ENCODE results near the gene GRIN3A.
"Not testable (repeated sequence)": the region's sequence is repeated elsewhere in the genome, so short reads cannot be mapped to it uniquely, and the experiment has no call there.

Gene GRIN3A

GRCh38 chr9:101635473-101635872, 103.0 kb downstream of the GRIN3A start:
- DNase-seq (ENCODE audit: extremely low read depth in 1 of 2, low read depth in 1 of 2) = no peak

DNA sequence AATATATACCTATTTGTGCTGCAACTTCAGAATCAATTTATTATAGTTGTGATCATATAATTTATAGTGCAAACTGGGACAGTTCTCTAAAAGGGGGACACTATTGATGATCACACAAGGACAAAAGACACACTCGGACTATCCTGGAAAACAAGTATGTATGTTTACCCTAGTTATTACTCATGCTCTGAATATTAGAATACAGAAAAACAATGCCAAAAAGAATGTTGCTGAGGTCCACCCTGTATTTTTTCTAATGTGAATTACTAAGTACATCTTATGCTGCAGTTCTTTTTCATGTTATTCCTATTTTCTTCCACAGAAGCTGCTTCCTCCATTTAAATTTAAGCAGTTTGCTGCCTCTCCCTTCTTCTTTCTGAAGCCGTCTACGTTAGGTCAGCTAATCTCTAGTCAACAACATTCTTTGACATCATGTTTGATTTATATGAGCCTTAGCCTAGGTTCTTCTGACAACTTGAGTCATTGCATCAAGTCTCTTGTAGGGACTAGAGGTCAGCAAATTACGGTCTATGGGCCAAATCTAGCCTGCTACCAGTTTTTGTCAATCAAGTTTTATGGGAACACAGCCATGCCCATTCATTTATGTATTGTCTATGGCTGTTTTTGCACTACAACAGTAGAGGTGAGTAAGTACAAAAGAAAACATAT, 103.6 kb downstream of the GRIN3A start:
- DNase-seq (ENCODE audit: extremely low read depth in 1 of 2, low read depth in 1 of 2) = no peak

DNA sequence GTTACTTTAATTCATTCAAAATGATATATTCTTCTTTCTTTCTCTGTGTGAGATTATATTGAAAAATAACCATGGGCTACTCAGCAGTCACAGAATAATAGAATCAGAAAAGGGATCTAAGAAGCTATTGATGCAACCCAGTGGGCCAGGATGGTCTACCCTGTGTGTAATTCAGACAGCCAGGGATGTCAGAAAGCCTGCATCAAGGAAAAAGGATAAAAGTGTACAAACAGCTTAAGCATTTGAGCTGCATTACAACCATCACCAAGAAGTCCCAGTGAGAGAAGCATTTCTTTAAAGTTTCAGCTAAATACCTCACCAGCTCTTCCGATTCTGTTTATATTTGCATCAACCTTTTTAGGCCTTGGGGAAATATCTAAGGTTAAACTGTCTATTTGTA, 105.8 kb downstream of the GRIN3A start:
- no peak for DNase-seq (ENCODE audit: extremely low read depth in 1 of 2, low read depth in 1 of 2)

GRCh38 chr9:101631892-101632291, 106.6 kb downstream of the GRIN3A start:
- DNase-seq (ENCODE audit: extremely low read depth in 1 of 2, low read depth in 1 of 2) = no peak

DNA sequence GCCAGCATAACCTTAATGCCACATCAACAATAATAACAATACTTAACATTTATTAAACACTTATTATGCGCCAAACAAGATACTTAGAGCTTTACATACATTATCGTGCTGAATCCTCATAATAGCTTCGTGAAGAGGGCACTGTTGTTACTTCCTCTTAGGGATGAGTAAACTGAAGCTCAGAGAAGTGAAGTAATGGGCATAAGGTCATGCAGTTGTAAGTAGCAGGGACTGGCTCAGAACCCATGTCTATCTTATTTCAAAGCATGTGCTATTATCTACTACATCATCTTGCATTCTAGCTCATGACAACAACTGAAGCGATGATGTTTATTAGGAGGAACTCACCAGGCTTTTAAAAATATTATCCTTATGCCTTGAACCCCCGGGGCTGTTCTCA, 108.8 kb downstream of the GRIN3A start:
- no peak for DNase-seq (ENCODE audit: extremely low read depth in 1 of 2, low read depth in 1 of 2)

GRCh38 chr9:101628173-101628572, 110.3 kb downstream of the GRIN3A start:
- no peak for DNase-seq (ENCODE audit: extremely low read depth in 1 of 2, low read depth in 1 of 2)

GRCh38 chr9:101626295-101626694, 112.2 kb downstream of the GRIN3A start:
- DNase-seq (ENCODE audit: extremely low read depth in 1 of 2, low read depth in 1 of 2) = no peak

DNA sequence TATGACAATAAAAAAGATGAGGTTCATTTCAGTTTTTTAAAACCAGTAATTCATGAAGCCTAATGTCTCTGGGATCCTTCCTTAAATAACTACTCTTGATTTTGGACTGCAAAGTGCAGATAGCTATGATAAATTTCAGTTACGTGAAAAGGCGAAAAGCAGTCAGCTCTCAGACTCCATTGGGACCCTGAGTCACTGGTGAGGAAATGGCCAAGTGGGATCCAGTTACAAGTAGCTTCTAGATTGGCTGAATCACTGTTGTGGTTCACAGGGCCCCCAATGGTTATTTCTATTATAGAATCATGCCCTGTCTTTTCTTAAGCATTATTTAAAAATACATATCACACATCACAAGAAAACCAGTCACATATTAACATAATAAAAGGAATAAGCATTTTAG, 112.6 kb downstream of the GRIN3A start:
- DNase-seq (ENCODE audit: extremely low read depth in 1 of 2, low read depth in 1 of 2) = no peak

GRCh38 chr9:101620452-101620851, 118.0 kb downstream of the GRIN3A start:
- DNase-seq (ENCODE audit: extremely low read depth in 1 of 2, low read depth in 1 of 2) = no peak

DNA sequence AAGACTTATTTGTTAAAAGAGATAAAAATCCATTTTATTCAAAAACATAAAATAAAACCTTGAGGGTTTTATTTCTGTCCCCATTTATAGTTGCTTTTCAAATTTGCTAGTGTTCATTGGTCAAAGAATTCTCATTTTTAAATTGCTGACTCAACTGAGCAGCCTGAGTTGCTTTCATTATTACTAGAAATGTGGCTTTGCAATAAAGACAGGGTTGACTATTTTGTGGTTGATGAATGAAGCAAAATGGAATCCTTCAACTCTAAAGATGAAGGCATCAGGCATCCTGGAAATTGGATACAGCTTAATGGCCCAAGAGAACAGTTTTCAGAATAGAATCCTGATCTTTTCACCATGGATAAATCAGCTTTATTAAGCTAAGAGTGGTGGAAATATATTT, 119.7 kb downstream of the GRIN3A start:
- DNase-seq (ENCODE audit: extremely low read depth in 1 of 2, low read depth in 1 of 2) = no peak

GRCh38 chr9:101605547-101605946, 132.9 kb downstream of the GRIN3A start:
- DNase-seq (ENCODE audit: extremely low read depth in 1 of 2, low read depth in 1 of 2) = no peak

DNA sequence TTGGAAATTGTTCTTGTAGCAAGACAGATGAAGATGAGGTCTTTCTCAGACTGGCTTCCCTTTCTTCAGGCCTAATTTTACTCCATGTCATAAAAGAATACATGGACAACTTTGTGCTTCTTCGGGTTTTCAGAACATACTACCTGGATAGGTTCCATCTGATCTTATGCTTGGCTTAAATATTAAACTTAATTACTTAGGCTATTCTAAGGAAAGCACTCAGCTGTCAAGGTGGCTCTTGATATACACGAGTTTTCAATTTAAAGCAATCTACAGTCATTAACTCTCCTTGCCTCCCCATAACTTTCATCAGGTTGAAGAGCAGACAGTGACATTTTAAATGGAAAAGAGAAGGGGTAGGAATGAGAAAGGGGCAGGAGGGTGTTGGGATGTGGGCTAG, 134.2 kb downstream of the GRIN3A start:
- no peak for DNase-seq (ENCODE audit: extremely low read depth in 1 of 2, low read depth in 1 of 2)

GRCh38 chr9:101601904-101602765, 136.3 kb downstream of the GRIN3A start:
- no peak for DNase-seq (ENCODE audit: extremely low read depth in 1 of 2, low read depth in 1 of 2)

DNA sequence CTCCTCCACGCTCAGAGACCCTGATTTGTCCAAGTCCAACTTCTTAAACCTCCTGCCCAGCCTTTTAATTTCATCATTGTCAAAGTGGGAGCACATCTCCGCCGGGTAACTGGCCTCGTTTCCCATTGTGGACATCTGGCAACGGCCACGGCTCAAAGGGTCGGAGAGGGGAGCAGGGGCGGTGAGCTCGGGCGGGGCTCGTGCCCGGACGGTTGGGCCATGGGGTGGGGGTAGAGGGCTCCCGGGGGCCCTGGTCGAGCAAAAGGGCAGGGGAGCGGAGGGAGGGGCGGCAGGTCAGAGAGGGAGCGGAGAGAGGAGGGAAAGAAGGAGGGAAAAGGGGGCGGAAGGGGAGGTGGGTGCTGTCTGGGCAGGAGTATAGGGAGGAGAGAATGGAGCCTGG, 143.7 kb downstream of the GRIN3A start, which contains the start of gene PPP3R2:
PPP3R2 (minus strand) TSS at position 174 of the 400 bp plus-strand sequence; CDS start at position 126, 48 bp downstream.
- no peak for DNase-seq (ENCODE audit: extremely low read depth in 1 of 2, low read depth in 1 of 2)

- DNase-seq (ENCODE audit: extremely low read depth in 1 of 2, low read depth in 1 of 2) = no peak
These were observed 145.1 kb downstream of the GRIN3A start for GRCh38 chr9:101593345-101593744.

- DNase-seq (ENCODE audit: extremely low read depth in 1 of 2, low read depth in 1 of 2) = no peak
These were observed 145.7 kb downstream of the GRIN3A start for GRCh38 chr9:101592788-101593187.

- DNase-seq (ENCODE audit: extremely low read depth in 1 of 2, low read depth in 1 of 2) = no peak
These were observed 146.5 kb downstream of the GRIN3A start for GRCh38 chr9:101591787-101592446.

DNA sequence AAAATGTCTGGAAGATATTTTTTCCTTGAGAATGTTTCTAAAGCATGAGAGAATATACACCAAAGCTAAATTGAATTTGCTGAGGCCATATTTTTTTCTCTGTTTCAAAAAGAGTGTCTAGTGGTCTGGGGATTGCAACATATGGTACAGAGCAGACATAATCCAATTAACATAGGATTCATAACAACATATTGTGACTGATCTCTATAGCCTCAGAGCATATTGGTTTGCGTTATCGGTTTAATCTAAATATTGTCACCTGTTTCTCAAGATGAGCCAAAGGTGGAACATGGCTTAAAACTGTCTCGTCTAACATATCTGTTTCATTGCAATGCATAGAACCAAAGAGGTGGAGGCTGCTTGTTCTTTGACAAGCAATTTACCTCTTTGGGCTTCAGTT, 147.5 kb downstream of the GRIN3A start:
- no peak for DNase-seq (ENCODE audit: extremely low read depth in 1 of 2, low read depth in 1 of 2)

- DNase-seq (ENCODE audit: extremely low read depth in 1 of 2, low read depth in 1 of 2) = not testable (repeated sequence)
These were observed 148.4 kb downstream of the GRIN3A start for GRCh38 chr9:101590074-101590473.

GRCh38 chr9:101587332-101588043, 151.0 kb downstream of the GRIN3A start:
- no peak for DNase-seq (ENCODE audit: extremely low read depth in 1 of 2, low read depth in 1 of 2)

GRCh38 chr9:101586651-101587050, 151.8 kb downstream of the GRIN3A start:
- no peak for DNase-seq (ENCODE audit: extremely low read depth in 1 of 2, low read depth in 1 of 2)
